HG02588 (cell line): ENCODE measurements around the gene ACR.

Experiments used
- ATAC-seq: cut with Tn5 transposase; IDR thresholded peaks from one replicate; pipeline ENCODE4 v1.9.1; 2021; ENCODE audit warnings: mild to moderate bottlenecking, moderate library complexity; ENCODE audit not compliant: unreplicated experiment

Gene ACR

GRCh38 chr22:50716290-50717024 lies 21.5 kb upstream of the ACR start:
- ATAC-seq = no peak

GRCh38 chr22:50717709-50718351 lies 20.2 kb upstream of the ACR start:
- no peak for ATAC-seq

- no peak for ATAC-seq
These were observed 19.7 kb upstream of the ACR start for GRCh38 chr22:50718352-50718709.

GRCh38 chr22:50719814-50720300 lies 18.1 kb upstream of the ACR start:
- no peak for ATAC-seq

GRCh38 chr22:50720301-50721256 lies 17.4 kb upstream of the ACR start:
- ATAC-seq = no peak

- no peak for ATAC-seq
These were observed 16.7 kb upstream of the ACR start for GRCh38 chr22:50721257-50721844.

- ATAC-seq = no peak
These were observed 15.8 kb upstream of the ACR start for GRCh38 chr22:50722048-50722701.

GRCh38 chr22:50722716-50723428 lies 15.1 kb upstream of the ACR start:
- ATAC-seq = no peak

- ATAC-seq = no peak
These were observed 14.0 kb upstream of the ACR start for GRCh38 chr22:50723991-50724390.

- ATAC-seq = no peak
These were observed 13.4 kb upstream of the ACR start for GRCh38 chr22:50724616-50725015.

GRCh38 chr22:50725597-50725996 lies 12.4 kb upstream of the ACR start:
- ATAC-seq = no peak

- no peak for ATAC-seq
These were observed 11.2 kb upstream of the ACR start for GRCh38 chr22:50726643-50727340.

GRCh38 chr22:50727678-50728522 lies 10.1 kb upstream of the ACR start:
- no peak for ATAC-seq

- ATAC-seq = no peak
These were observed 9.5 kb upstream of the ACR start for GRCh38 chr22:50728523-50728931.

- no peak for ATAC-seq
These were observed 8.5 kb upstream of the ACR start for GRCh38 chr22:50729391-50730012.

GRCh38 chr22:50730013-50730891 lies 7.8 kb upstream of the ACR start:
- no peak for ATAC-seq
